C4-2B (cell line): ENCODE results near the gene MYL5.

Experiments
- H3K27ac ChIP-seq: fragments of 450-650 bp; 2 replicates; pipeline ENCODE4 v1.5.1; 2017
- ZFX ChIP-seq: fragments of 450-650 bp; IDR thresholded peaks from 2 replicates; pipeline ENCODE4 v1.6.1; 2017
- TF ChIP-seq, protein P1 (sequence below): fragments of 450-650 bp; conservative IDR thresholded peaks from 2 replicates; pipeline ENCODE4 v1.5.1; 2017; ENCODE audit warnings: mild to moderate bottlenecking

Gene MYL5

DNA sequence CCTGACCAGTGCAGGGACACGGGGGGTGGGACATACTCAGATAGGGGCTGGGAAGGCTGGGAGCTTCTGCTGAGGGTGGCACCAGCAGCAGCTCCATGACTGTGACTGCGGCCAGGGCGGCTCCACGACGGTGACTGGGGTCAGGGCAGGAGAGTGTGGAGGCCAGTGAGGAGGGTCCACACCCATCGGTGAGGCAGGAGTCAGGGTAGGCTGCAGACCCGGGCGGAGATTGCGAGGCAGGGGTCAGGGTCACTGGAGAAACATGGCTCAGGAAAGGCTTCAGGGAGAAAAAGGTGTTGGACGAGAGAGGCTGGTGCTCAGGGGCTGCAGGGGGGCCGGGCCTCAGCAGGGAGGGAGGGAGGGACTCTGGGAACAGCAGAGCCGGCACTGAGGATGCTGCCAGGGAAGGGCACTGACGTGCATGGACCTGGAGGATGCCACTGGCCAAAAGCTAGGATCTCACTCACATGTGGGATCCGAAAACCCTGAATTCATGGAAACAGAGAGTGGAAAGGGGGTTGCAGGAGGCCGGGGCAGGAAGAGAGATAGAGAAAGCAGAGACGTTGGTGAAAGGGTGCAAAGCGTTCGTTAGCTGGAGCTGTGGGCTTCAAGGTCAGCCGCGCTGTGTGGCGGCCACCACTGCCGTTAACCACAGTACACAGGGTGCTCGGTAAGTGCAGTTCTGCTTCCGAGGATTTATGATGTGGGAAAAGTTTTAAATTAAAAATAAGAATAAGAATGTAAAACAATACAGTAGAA, 22.3 kb upstream of the MYL5 start:
- TF ChIP-seq, protein P1, sequence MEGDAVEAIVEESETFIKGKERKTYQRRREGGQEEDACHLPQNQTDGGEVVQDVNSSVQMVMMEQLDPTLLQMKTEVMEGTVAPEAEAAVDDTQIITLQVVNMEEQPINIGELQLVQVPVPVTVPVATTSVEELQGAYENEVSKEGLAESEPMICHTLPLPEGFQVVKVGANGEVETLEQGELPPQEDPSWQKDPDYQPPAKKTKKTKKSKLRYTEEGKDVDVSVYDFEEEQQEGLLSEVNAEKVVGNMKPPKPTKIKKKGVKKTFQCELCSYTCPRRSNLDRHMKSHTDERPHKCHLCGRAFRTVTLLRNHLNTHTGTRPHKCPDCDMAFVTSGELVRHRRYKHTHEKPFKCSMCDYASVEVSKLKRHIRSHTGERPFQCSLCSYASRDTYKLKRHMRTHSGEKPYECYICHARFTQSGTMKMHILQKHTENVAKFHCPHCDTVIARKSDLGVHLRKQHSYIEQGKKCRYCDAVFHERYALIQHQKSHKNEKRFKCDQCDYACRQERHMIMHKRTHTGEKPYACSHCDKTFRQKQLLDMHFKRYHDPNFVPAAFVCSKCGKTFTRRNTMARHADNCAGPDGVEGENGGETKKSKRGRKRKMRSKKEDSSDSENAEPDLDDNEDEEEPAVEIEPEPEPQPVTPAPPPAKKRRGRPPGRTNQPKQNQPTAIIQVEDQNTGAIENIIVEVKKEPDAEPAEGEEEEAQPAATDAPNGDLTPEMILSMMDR, result no peak
- no peak for TF ChIP-seq ZFX
- no peak overlapping the region for H3K27ac ChIP-seq

DNA sequence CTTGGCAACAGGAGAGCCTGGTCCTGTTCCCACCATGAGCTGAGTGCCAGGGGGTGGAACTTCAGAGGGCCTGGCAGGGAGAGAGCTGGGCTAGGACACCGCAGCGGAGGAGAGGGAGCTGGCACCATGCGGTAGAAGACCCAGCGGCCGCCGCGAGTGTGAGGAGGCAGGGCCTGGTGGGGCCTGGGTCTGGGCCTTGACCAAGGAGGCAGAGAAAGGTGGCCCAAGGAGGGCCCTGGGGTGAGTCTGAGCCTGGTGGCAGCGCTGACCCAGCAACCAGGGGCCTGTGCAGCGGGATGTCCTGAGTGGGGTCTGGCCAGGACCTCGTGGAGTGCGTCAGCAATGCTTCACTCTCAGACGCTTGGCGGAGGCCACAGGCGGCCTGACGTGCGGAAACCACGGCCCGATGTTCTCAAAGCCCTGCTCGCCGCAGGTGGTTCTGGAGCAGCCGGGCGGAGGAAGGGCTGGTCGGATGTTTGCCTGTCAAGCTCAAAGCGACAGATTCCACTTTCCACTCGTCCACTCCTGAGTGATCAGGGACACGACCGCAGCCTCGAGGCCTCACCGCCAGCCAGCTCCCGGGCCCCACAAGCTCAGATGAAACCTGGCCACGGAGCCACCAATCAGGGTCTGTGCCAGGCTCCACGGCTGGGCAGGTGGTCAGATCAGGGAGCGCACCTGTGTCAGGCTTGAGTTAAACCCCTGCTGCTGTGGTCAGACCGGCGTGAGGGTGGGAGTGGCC, 21.1 kb upstream of the MYL5 start:
- TF ChIP-seq ZFX, result no peak
- no peak overlapping the region for H3K27ac ChIP-seq

DNA sequence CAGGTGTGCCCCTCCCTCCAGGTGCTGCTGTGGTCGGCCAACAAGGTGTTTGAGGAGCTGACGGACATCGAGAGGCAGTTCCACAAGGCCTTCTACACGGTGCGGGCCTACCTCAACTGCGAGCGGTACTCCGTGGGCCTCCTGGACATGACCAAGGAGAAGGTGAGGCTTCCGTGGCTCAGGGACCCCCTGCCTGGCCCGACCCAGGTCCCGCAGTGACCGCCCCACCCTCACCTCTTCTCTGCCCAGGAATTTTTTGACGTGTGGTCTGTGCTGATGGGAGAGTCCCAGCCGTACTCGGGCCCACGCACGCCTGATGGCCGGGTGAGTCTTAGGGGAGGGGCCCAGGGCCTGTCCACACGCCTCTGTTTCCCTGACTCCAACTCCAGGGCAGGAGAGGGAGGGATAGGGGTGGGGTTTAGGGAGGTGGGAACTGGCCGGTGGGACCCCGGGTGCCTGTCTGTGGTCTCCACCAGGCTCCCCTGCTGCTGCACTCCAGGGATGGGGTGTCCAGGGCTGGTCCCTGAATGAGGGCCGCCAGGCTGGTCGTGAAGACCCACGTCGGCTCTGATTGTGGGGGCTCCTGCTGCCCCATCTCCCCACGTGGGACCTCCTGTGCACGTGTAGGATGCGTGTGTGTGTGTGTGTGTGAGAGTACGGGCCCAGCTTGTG, 20.4 kb upstream of the MYL5 start:
- H3K27ac ChIP-seq, result no peak overlapping the region
- TF ChIP-seq, protein P1, result no peak
- no peak for TF ChIP-seq ZFX

DNA sequence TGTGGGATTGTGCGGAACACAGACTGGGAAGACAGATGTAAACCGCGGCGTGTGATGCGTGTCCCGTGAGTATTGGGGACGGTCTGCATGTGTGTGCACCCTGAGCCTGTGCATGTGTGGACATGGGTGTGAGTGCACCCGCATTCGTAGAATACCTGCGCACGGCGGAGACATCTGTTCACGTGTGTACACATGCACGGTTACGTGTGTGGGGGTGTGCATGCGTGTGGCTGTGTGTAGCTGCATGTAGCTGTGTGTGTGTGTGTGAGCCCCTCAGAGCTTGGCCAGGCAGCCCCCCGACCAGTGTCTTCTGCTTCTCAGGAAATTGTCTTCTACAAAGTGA, 19.9 kb upstream of the MYL5 start:
- TF ChIP-seq, protein P1, result no peak
- TF ChIP-seq ZFX, result no peak
- no peak overlapping the region for H3K27ac ChIP-seq

DNA sequence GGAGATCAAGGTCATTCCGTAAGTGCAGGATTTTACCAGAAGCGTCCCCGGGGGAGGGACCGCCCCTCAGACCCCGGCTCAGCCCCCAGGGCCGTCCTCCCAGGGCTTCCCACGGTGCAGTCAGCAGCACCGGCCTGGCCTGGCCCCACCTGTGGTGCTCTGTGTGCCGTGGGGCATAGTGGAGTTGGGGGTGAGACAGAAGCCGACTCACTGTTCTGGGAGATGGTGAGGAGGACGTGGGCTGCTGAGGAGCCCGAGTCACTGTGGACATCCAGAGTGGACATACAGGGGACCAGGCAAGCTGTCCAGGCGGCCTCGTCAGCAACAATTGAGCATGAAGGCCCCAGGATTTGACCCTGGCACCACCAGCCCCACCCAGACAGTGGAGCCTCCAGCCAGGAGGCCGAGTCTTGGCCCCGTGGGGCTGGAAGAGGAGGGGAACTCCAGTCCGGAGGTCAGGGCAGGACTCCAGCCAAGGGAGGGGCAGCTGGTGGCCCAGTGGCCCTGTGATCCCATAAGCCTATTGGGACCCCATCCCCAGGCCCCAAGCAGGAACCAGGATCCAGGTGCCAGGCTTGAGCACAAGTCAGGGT, 19.4 kb upstream of the MYL5 start:
- TF ChIP-seq, protein P1, result no peak
- no peak for TF ChIP-seq ZFX
- no peak overlapping the region for H3K27ac ChIP-seq

DNA sequence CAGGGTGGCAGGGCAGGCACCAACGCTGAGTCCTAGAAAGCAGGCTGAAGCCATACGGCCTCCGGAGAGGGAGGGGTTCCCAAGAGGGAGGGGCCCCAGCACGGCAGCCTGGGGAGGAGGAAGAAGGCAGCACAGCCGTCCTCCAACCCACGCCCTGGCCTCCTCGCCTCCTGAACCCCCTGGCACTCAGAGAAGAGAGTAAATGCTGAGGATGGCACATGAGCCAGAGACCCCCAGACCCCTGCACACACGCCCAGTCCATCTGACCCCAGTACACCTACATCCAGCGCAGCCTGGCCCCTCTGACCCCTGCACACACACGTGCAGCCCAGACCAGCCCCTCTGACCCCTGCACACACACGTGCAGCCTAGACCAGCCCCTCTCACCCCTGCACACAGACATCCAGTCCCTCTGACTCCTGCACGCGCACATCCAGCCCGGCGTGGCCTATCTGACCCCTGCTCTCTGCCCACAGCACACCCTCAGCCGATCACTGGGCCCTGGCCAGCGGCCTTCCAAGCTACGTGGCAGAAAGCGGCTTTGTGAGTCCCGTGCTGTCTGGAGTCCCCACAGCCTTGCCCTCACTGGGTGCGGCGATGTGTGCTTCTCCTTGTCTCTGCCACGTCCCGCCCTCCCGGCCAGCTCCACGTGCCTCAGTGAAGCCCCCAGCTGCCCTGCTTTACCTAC, 18.7 kb upstream of the MYL5 start:
- no peak overlapping the region for H3K27ac ChIP-seq
- TF ChIP-seq, protein P1, result no peak
- no peak for TF ChIP-seq ZFX
